ENCODE data around the gene TANC1. TPM values are rescaled to one million over a fixed set of nuclear protein-coding genes. Genes with fewer than 3 reads are reported as not detected.

The TANC1 gene
- total RNA-seq, 1 experiment from 2014 or later = 2.5 TPM

DNA sequence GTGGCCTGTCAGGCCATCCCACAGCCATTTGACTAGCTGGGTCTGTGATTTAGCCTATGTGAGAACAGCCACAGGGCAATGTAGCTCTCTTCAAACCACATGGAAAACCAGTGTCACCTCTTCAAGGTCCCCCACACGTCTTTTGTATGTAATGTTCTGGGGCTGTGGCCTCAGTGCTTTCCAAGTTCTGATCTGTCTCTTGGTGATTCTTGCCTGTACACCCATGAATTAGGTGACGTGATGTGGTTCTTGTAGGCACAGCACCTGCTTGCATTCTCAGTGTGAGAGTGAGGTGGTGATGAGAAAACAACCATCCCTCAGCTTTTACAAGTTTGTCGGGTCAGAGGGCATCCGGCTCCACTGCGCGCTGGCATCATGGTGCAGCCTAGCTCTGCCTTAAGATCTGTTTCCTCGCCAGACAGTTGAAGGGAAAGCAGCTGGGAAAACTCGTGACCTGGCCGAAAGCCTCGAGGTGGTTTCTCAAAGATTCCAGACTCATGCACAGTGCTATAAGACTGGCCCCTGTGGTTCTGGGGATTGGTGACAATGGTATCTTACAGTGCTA lies 125.8 kb downstream of the TANC1 start:
- H3K9ac ChIP-seq (ENCODE audit: extremely low read depth, insufficient read length, low read length) = no peak overlapping the region
- no peaks in the 10 kb centered on the region for H3K27me3 ChIP-seq (ENCODE audit: insufficient read depth, low read length)
- no peaks in the 10 kb centered on the region for H3K79me1 ChIP-seq (ENCODE audit: insufficient read depth, low read depth, low read length, poor library complexity, severe bottlenecking)
- H3K4me2 ChIP-seq (ENCODE audit: insufficient read depth, insufficient read length, low read length) = no peak overlapping the region
- H3K9me3 ChIP-seq (ENCODE audit: control insufficient read depth, low read depth, low read length) = no peaks in the 10 kb centered on the region
- H3T11ph ChIP-seq (ENCODE audit: low read length) = no peak overlapping the region
- no peak overlapping the region for H2BK15ac ChIP-seq (ENCODE audit: low read depth, low read length)
- H3K4me1 ChIP-seq (ENCODE audit: insufficient read depth, low read length) = no peaks in the 10 kb centered on the region
- no peak overlapping the region for H2AK5ac ChIP-seq (ENCODE audit: insufficient read length, low read length)
- H3K36me3 Mint-ChIP-seq (ENCODE audit: insufficient read depth in 1 of 3, low read depth in 3 of 3) = peaks cover 4 to 14% (median 9%) of the 10 kb centered on the region in 3 experiments; a peak in 6 of 7 replicates
- H2BK5ac ChIP-seq (ENCODE audit: insufficient read length, low read length) = no peak overlapping the region
- no peaks in the 10 kb centered on the region for H3K23me2 ChIP-seq (ENCODE audit: insufficient read length, low read depth, low read length, poor library complexity, severe bottlenecking)
- H3K79me2 ChIP-seq (ENCODE audit: insufficient read depth, low read length) = no peaks in the 10 kb centered on the region
- H4K91ac ChIP-seq (ENCODE audit: insufficient read length, low read depth, low read length) = no peak overlapping the region
- H3K27ac Mint-ChIP-seq = no peak overlapping the region
- H3K18ac ChIP-seq (ENCODE audit: insufficient read length, low read depth, low read length) = no peak overlapping the region
- no peak overlapping the region for H2AFZ ChIP-seq (ENCODE audit: low read length)
- peaks cover 12 to 13% of the 10 kb centered on the region in 2 experiments for H3K9me3 Mint-ChIP-seq
- H2BK120ac ChIP-seq (ENCODE audit: low read depth, low read length, poor library complexity, severe bottlenecking) = no peak overlapping the region
- no peaks in the 10 kb centered on the region; the same call in none of the 2 replicates for H3K27me3 Mint-ChIP-seq (ENCODE audit: low read depth)
- H2BK20ac ChIP-seq (ENCODE audit: low read depth, low read length, poor library complexity, severe bottlenecking) = no peak overlapping the region
- no peak overlapping the region for H4K8ac ChIP-seq (replicated peaks; ENCODE audit: insufficient read length, low read depth, low read length)
- DNase-seq = no peak
- H2BK12ac ChIP-seq (ENCODE audit: insufficient read length, low read depth, low read length) = no peak overlapping the region
- no peaks in the 10 kb centered on the region for H4K20me1 ChIP-seq (ENCODE audit: control insufficient read depth, insufficient read depth, insufficient read length)
- peaks cover 1 to 3% of the 10 kb centered on the region in 2 experiments; a peak in 2 of 4 replicates for H3K4me1 Mint-ChIP-seq
- no peak overlapping the region for H3K14ac ChIP-seq (ENCODE audit: insufficient read depth, low read length)
- H3K56ac ChIP-seq (ENCODE audit: insufficient read length, low read depth, low read length) = no peak overlapping the region
- no peak overlapping the region for H3K4ac ChIP-seq (ENCODE audit: low read depth, low read length)
- H3K27ac ChIP-seq (ENCODE audit: insufficient read length, low read depth, low read length) = no peak overlapping the region
- TF ChIP-seq, protein P1, sequence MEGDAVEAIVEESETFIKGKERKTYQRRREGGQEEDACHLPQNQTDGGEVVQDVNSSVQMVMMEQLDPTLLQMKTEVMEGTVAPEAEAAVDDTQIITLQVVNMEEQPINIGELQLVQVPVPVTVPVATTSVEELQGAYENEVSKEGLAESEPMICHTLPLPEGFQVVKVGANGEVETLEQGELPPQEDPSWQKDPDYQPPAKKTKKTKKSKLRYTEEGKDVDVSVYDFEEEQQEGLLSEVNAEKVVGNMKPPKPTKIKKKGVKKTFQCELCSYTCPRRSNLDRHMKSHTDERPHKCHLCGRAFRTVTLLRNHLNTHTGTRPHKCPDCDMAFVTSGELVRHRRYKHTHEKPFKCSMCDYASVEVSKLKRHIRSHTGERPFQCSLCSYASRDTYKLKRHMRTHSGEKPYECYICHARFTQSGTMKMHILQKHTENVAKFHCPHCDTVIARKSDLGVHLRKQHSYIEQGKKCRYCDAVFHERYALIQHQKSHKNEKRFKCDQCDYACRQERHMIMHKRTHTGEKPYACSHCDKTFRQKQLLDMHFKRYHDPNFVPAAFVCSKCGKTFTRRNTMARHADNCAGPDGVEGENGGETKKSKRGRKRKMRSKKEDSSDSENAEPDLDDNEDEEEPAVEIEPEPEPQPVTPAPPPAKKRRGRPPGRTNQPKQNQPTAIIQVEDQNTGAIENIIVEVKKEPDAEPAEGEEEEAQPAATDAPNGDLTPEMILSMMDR (conservative IDR thresholded peaks at IDR 0.05) = no peak
- no peak overlapping the region for H3K4me3 Mint-ChIP-seq
- no CpG with 5 or more reads among the region's 10 CpGs for WGBS (ENCODE audit: extremely low coverage, insufficient read length, low lambda C conversion rate)
- no peak overlapping the region for H3K23ac ChIP-seq (ENCODE audit: insufficient read length, low read depth, low read length)
- no peak overlapping the region for H4K5ac ChIP-seq (ENCODE audit: insufficient read length, low read depth, low read length)
